GM19452 (cell line): Measurements from ENCODE around the gene DNAJC3.
"Not testable (repeated sequence)": the region's sequence is repeated elsewhere in the genome, so short reads cannot be mapped to it uniquely, and the experiment has no call there.

Experiments
- ATAC-seq: cut with Tn5 transposase; IDR thresholded peaks from one replicate; pipeline ENCODE4 v1.9.1; 2021; ENCODE audit not compliant: unreplicated experiment

Gene DNAJC3

DNA sequence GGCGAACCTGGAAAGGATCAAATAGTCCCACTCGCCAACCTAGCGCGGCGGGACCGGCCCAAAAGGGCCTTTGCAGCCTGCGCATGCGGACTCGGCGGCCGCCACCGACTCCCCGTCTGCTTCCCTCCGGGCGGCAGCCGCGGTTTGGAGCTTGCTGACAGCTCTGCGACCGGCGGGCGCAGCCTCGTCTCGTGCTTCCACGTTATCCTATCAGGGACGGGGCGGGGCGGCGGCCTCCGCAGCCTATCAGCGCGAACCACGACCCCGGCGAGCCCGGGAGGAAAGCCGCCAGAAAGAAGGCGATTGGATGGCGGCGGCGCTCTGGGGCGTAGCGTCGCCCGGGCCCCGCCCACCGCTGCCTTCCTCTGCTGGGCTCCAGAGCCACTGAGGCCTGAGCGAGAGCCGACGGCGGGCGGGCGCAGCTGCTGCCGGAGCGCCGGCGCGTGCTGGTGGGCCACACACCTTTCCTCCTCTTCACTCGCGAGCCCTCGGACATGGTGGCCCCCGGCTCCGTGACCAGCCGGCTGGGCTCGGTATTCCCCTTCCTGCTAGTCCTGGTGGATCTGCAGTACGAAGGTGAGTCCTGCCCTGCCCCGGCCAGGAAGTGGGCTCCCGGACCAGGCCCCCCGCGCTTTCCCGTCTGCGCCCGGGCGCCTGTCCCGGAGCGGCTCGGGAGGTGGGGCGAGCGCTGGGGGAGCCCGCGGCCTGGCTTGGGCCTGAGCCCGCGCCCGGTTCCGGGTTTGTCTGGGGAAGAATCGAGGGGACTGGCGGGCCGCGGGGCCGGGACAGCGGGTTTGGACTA, at the start of gene DNAJC3:
TSS of gene DNAJC3 (plus strand) at position 378 of the 802 bp plus-strand sequence. CDS start at position 495, 117 bp downstream.
- peak; percentile 94 for ATAC-seq

- no peak for ATAC-seq
Measured at GRCh38 chr13:95627590-95627989, 49.3 kb upstream of the DNAJC3 start.

DNA sequence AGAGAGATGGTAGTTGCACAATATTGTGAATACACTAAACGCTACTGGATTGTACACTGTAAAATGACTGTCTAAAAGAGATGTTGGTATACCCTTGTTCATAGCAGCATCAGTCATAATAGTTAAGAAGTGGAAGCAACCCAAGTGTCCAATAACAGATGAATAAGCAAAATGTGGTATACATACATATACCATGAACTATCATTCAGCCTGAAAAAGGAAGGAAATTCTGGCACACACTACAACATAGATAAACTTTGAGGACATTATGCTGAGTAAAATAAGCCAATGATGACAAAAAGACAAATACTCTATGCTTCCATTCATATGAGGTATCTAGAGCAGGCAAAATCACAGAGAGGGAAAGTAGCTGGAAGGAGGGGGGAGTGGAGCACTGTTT, 48.5 kb upstream of the DNAJC3 start:
- no peak for ATAC-seq

DNA sequence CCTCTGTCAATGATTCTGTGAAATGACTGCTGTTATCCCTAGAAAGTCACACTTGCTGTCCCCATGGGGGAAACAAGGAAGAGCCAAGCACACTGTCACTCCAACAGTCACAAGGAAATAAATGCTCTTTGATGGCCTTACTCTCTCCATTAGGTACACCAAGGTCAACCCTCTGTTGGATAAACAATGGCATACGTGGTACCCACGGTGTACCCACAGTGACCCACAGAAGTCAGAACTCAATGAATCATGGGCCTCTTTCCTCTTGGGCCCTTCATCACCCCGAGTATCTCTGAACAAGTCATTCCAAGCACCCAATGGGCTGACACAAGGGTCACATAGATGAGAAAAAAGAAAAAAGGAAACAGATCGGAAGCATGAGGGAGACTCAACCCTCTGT, 47.9 kb upstream of the DNAJC3 start:
- no peak for ATAC-seq

DNA sequence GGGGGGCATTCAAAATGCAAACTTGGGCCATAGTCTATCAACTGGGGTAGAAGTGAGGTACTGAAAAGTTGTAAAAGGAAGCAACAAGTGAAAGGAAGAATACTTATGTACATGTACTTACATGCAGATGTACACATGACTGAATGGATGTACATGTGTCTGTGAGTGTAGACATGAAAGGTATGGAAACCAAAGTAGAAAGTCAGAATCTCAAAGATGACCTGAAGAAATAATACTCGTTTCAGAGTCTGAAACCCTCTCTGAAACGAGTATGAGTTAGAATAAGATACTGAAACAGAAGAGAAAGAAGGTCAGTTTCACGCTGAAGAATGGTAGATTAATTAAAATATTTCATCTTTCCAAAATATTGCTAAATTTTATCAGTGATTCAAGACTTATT, 46.3 kb upstream of the DNAJC3 start:
- ATAC-seq = no peak

DNA sequence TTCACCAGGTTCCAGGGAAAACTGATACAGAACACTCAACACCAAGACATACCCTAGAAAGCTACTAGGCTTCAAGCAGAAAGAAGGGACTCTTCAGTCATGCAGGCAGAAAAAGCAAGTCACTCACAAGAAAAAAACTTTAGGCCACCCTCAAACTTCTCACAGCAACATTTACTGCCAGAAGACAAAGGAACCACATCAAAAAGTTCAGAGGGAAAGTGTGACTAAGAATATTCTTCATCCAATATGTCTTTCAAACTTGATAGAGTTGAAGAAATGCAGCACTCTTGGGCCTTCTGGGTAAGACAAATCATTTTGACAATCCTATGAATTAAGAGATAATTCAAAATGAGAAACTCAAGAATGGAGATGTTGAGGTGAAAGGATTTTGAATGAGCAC, 40.1 kb upstream of the DNAJC3 start:
- no peak for ATAC-seq

GRCh38 chr13:95641291-95642027, 35.5 kb upstream of the DNAJC3 start:
- no peak for ATAC-seq

DNA sequence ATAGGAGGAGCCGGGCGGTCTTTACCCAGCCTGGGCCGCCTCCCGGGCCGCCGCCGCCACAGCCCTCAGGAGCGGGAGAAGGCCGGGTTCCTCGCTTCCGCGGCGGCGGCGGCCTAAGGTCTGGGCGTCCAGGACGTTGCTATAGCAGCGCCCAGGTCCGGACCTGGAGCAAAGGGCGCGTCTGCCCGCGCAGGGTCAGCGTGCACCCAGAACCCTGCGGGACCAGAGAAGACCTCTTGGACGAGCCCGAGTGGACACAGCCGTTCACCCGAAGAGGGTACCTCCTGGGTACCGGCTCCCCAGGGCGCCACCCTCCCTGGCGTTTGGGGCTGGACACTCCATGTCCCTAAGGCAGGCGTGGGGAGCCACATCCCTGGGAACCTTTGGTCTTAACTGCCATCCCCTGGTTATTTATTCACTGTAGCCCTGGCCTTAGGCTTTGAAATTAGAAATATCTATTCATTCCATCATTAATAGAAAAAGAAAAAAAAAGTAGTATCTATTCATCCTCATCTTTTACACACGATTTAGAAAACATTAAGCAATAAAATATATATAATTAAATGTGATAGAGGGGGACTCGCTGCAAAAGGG, 34.8 kb upstream of the DNAJC3 start:
- no peak for ATAC-seq

- no peak for ATAC-seq
Measured at GRCh38 chr13:95642999-95643398, 33.9 kb upstream of the DNAJC3 start.

DNA sequence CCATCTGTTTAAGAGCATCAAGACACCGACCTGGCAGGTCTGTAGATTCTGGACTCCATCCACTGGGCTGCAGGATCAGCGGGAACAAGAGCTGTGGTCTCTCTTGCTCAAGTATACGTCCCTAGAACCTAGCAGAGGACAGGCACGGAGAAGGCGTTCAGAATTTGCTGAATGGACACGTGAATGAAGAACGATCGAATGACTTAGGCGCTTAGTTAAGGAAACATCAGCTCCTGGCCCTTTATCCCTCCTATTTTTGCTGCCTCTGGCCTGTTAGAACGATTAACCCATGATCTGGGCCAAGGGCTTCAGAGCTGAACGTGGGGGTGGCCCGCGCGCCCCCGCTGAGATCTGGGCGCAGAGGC, 33.4 kb upstream of the DNAJC3 start:
- ATAC-seq = no peak

- no peak for ATAC-seq
Measured at GRCh38 chr13:95643936-95644598, 32.9 kb upstream of the DNAJC3 start.

GRCh38 chr13:95644601-95645052, 32.3 kb upstream of the DNAJC3 start, which contains the start of gene DZIP1:
Gene DZIP1 (minus strand): TSS chr13:95644706. CDS start chr13:95642029, 2,677 bp downstream.
- no peak for ATAC-seq

GRCh38 chr13:95647321-95647720, 29.6 kb upstream of the DNAJC3 start:
- no peak for ATAC-seq

GRCh38 chr13:95650696-95651095, 26.2 kb upstream of the DNAJC3 start:
- ATAC-seq = no peak

GRCh38 chr13:95652244-95652764, 24.6 kb upstream of the DNAJC3 start:
- ATAC-seq = no peak

GRCh38 chr13:95652821-95653220, 24.1 kb upstream of the DNAJC3 start:
- ATAC-seq = no peak

GRCh38 chr13:95656386-95657015, 20.4 kb upstream of the DNAJC3 start:
- ATAC-seq = no peak

GRCh38 chr13:95659500-95659899, 17.4 kb upstream of the DNAJC3 start:
- ATAC-seq = no peak

- no peak for ATAC-seq
Measured at GRCh38 chr13:95660981-95661581, 15.9 kb upstream of the DNAJC3 start.

- ATAC-seq = not testable (repeated sequence)
Measured at GRCh38 chr13:95667235-95667634, 9.7 kb upstream of the DNAJC3 start.
